ENCODE measurements around the gene DTWD2. TPM values are rescaled to one million over a fixed set of nuclear protein-coding genes. Genes with fewer than 3 reads are reported as not detected.
A peak's percentile ranks its signal among the peaks of the same experiment; 100 is the strongest.

DTWD2 gene
- total and polyA plus RNA-seq, 2 experiments from 2014 or later, result 4.1 to 15.4 TPM

DNA sequence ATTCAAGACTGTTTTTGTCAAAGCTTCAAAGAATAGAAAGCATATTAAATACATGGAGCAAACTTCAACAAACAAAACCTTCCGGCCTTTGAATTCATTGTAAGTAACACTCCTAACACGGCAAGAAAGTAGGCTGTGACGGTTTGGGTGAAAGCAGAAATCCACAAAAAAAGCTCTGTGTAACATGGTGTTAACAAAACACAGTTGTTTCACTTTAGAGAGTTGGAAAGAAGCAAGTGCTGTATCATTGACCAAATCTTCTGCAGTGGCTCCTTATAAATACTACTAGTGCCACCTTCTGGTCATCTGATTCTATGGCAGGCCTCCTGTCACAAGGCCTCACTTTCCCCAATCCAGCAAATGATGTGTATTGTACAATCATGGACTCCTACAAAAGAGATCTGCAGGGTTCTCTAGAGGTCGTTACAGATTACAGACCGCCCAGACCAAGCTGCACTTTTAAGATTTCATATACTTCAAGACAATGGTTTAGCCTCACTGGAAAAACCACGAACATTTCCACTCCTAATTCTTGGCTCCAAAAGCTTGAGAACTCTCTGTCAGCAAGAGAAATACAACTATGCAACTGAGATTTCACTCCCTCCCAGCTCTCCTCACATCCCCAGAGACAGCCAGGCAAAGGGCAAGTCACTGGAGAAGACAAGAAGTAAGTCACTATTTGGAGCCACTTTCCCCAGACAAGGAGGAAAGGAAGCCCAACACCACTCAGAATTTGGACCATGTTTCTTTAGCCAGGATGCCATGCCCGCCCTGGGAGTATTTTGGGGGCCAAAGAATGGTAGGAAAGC lies 196.2 kb downstream of the DTWD2 start:
- H3K27me3 Mint-ChIP-seq (ENCODE audit: insufficient read depth, low read depth, poor library complexity), result no peaks in the 10 kb centered on the region
- Histone ChIP-seq H3K36me3 (ENCODE audit: insufficient read depth) (no peaks in the 10 kb centered on the region), H4K20me1 (replicated peaks; ENCODE audit: insufficient read depth) (no peaks in the 10 kb centered on the region), H3K4me2 (no peak overlapping the region), H3K27me3 (ENCODE audit: insufficient read depth) (no peaks in the 10 kb centered on the region), H3K4me1 (ENCODE audit: insufficient read depth) (peaks cover 10% of the 10 kb centered on the region), H3K27ac (ENCODE audit: low read depth) (no peak overlapping the region), H3K9me2 (ENCODE audit: insufficient read depth) (peaks cover 5% of the 10 kb centered on the region; the same call in 1 of the 2 replicates), H3K79me2 (replicated peaks; ENCODE audit: insufficient read depth) (no peaks in the 10 kb centered on the region), H3K4me3 (no peak overlapping the region), H3F3A (replicated peaks; ENCODE audit: low read depth) (no peaks in the 10 kb centered on the region), H2AFZ (peak overlapping the region; percentile 15; the same call in 1 of the 2 replicates)
- H3K36me3 Mint-ChIP-seq (ENCODE audit: low read depth), result peaks cover 4% of the 10 kb centered on the region; the same call in 1 of the 3 replicates
- TF ChIP-seq, protein P1, sequence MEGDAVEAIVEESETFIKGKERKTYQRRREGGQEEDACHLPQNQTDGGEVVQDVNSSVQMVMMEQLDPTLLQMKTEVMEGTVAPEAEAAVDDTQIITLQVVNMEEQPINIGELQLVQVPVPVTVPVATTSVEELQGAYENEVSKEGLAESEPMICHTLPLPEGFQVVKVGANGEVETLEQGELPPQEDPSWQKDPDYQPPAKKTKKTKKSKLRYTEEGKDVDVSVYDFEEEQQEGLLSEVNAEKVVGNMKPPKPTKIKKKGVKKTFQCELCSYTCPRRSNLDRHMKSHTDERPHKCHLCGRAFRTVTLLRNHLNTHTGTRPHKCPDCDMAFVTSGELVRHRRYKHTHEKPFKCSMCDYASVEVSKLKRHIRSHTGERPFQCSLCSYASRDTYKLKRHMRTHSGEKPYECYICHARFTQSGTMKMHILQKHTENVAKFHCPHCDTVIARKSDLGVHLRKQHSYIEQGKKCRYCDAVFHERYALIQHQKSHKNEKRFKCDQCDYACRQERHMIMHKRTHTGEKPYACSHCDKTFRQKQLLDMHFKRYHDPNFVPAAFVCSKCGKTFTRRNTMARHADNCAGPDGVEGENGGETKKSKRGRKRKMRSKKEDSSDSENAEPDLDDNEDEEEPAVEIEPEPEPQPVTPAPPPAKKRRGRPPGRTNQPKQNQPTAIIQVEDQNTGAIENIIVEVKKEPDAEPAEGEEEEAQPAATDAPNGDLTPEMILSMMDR (conservative IDR thresholded peaks at IDR 0.05; ENCODE audit: low read depth in 2 of 2), result peak; percentile 83
- TF ChIP-seq EZH2 (IDR thresholded peaks at IDR 0.05; ENCODE audit: low read depth, unreplicated experiment), result no peak
- no peaks in the 10 kb centered on the region for H3K9me3 Mint-ChIP-seq
- ATAC-seq, result peak; percentile 90
- DNase-seq (ENCODE audit: low spot score), result peak; percentile 86
- no peak overlapping the region for H3K4me3 Mint-ChIP-seq
- peak overlapping the region; percentile 82 for H3K27ac Mint-ChIP-seq
- peaks cover 21% of the 10 kb centered on the region for H3K4me1 Mint-ChIP-seq

DNA sequence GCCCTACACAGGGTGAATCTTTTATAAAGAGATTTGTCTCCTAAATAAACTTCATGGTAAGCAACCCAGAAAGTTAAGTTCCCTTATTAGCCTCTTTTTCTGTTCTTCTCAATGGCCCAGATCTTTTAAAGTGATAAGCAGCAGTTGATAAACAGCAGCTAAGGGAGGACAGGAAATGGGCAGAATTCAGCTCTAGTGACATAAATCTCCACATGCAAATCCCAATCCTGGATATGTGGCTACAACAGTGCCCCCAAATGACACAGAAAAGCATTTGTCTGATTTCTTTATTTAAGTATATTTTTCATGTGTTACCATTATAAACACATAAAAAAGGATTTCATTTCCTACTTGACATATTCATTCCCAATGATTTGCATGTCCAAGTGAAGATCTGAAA lies 199.0 kb downstream of the DTWD2 start:
- H3K27ac Mint-ChIP-seq, result no peak overlapping the region
- no peak overlapping the region for H3K4me3 ChIP-seq
- ATAC-seq (no peak), DNase-seq (ENCODE audit: low spot score) (no peak)
- H3K4me3 Mint-ChIP-seq, result no peak overlapping the region
- no peak overlapping the region for H3K27ac ChIP-seq (ENCODE audit: low read depth)
- H3K4me2 ChIP-seq, result 0 out of 2 replicates have a peak overlapping the region, but pooled peaks have one; percentile 20
- H3K36me3 Mint-ChIP-seq (ENCODE audit: low read depth), result no peaks in the 10 kb centered on the region
- H3K27me3 Mint-ChIP-seq (ENCODE audit: insufficient read depth, low read depth, poor library complexity), result no peaks in the 10 kb centered on the region
- H3F3A ChIP-seq (replicated peaks; ENCODE audit: low read depth), result no peaks in the 10 kb centered on the region
- H3K79me2 ChIP-seq (replicated peaks; ENCODE audit: insufficient read depth), result no peaks in the 10 kb centered on the region
- H3K27me3 ChIP-seq (ENCODE audit: insufficient read depth), result no peaks in the 10 kb centered on the region
- TF ChIP-seq POLR2AphosphoS5 (IDR thresholded peaks at IDR 0.05; ENCODE audit: low read depth) (no peak), STAT1 (IDR thresholded peaks at IDR 0.05; ENCODE audit: unreplicated experiment) (no peak), CREB1 (CRISPR knock-in tag; IDR thresholded peaks at IDR 0.05; ENCODE audit: low read depth) (no peak), EZH2phosphoT487 (IDR thresholded peaks at IDR 0.05; ENCODE audit: unreplicated experiment) (no peak)
- TF ChIP-seq, protein P2, sequence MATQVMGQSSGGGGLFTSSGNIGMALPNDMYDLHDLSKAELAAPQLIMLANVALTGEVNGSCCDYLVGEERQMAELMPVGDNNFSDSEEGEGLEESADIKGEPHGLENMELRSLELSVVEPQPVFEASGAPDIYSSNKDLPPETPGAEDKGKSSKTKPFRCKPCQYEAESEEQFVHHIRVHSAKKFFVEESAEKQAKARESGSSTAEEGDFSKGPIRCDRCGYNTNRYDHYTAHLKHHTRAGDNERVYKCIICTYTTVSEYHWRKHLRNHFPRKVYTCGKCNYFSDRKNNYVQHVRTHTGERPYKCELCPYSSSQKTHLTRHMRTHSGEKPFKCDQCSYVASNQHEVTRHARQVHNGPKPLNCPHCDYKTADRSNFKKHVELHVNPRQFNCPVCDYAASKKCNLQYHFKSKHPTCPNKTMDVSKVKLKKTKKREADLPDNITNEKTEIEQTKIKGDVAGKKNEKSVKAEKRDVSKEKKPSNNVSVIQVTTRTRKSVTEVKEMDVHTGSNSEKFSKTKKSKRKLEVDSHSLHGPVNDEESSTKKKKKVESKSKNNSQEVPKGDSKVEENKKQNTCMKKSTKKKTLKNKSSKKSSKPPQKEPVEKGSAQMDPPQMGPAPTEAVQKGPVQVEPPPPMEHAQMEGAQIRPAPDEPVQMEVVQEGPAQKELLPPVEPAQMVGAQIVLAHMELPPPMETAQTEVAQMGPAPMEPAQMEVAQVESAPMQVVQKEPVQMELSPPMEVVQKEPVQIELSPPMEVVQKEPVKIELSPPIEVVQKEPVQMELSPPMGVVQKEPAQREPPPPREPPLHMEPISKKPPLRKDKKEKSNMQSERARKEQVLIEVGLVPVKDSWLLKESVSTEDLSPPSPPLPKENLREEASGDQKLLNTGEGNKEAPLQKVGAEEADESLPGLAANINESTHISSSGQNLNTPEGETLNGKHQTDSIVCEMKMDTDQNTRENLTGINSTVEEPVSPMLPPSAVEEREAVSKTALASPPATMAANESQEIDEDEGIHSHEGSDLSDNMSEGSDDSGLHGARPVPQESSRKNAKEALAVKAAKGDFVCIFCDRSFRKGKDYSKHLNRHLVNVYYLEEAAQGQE (IDR thresholded peaks at IDR 0.05; ENCODE audit: unreplicated experiment), result no peak
- TF ChIP-seq, protein P1 (conservative IDR thresholded peaks at IDR 0.05; ENCODE audit: low read depth in 2 of 2), result peak in 1 of 2 experiments; percentile 24; a peak in 1 of 4 replicates
- no peaks in the 10 kb centered on the region; the same call in 1 of the 2 replicates for H3K4me1 ChIP-seq (ENCODE audit: insufficient read depth)
- H3K9me2 ChIP-seq (ENCODE audit: insufficient read depth), result peaks cover 5% of the 10 kb centered on the region; the same call in 1 of the 2 replicates
- no peaks in the 10 kb centered on the region for H4K20me1 ChIP-seq (replicated peaks; ENCODE audit: insufficient read depth)
- H2AFZ ChIP-seq, result no peak overlapping the region
- no peaks in the 10 kb centered on the region for H3K9me3 Mint-ChIP-seq
- H3K36me3 ChIP-seq (ENCODE audit: insufficient read depth), result no peaks in the 10 kb centered on the region
- peaks cover 5% of the 10 kb centered on the region; the same call in 1 of the 3 replicates for H3K4me1 Mint-ChIP-seq
